ENCODE measurements around the gene SGSM2. TPM values are rescaled to one million over a fixed set of nuclear protein-coding genes. Genes with fewer than 3 reads are reported as not detected.

The SGSM2 gene
- total RNA-seq, 1 donor from 2014 or later: 55.4 TPM

DNA sequence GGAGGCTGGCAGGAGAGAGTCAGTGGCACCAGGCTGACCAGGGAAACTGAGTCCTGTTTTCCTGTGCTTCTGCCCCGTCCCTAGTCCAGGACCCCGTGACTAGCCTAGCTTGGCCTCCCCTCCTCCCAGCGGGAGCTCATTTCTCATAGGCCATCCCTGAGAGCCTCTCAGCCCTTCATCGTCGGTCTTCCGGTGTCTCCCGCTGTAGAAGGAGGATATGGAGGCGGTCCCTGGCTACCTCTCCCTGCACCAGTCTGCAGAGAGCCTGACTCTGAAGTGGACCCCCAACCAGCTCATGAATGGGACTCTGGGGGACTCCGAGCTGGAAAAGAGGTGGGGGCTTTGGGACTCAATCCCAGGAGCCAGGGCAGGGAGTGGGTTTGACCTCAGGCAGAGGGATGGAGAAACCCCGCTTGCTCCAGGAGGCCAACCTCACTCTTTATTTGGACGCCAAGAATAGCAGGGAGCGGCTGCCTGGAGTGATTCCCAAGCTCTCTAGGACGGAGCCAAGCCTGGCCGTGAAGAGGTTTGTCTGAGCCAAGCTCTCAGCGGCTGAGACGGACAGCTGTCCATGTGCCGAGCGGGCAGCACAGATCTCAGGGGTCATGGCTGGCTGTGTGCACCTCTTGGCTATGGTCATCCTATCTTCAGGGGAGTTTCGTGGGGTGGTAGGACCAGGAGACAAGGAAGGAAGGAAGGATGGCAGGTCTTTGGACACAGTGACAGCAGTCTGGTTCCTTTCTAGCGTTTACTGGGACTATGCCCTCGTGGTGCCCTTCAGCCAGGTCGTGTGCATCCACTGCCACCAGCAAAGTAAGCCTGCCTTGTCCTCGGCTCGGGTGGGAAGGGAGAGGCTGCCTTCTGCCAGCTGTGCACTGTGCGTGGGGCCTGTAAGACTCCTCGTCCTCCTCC lies 26.8 kb downstream of the SGSM2 start:
- H3K36me3 ChIP-seq: peaks cover 50% of the 10 kb centered on the region
- DNase-seq (no peak), ATAC-seq (peak in 1 of 2 donors; percentile 10)
- no peak overlapping the region for H3K4me3 ChIP-seq
- H3K4me1 ChIP-seq: peaks cover 7% of the 10 kb centered on the region
- no peaks in the 10 kb centered on the region for H3K9me3 ChIP-seq
- H3K27ac ChIP-seq: no peak overlapping the region
- intact Hi-C loops (cut with DNase I): no loop called here
- TF ChIP-seq, protein P1, sequence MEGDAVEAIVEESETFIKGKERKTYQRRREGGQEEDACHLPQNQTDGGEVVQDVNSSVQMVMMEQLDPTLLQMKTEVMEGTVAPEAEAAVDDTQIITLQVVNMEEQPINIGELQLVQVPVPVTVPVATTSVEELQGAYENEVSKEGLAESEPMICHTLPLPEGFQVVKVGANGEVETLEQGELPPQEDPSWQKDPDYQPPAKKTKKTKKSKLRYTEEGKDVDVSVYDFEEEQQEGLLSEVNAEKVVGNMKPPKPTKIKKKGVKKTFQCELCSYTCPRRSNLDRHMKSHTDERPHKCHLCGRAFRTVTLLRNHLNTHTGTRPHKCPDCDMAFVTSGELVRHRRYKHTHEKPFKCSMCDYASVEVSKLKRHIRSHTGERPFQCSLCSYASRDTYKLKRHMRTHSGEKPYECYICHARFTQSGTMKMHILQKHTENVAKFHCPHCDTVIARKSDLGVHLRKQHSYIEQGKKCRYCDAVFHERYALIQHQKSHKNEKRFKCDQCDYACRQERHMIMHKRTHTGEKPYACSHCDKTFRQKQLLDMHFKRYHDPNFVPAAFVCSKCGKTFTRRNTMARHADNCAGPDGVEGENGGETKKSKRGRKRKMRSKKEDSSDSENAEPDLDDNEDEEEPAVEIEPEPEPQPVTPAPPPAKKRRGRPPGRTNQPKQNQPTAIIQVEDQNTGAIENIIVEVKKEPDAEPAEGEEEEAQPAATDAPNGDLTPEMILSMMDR (IDR thresholded peaks at IDR 0.05): no peak
- no peaks in the 10 kb centered on the region for H3K27me3 ChIP-seq (ENCODE audit: low read depth)

- ATAC-seq: no peak
- Histone ChIP-seq H3K9me3 (no peaks in the 10 kb centered on the region), H3K36me3 (peaks cover 50% of the 10 kb centered on the region), H3K27ac (no peak overlapping the region), H3K4me3 (no peak overlapping the region), H3K4me1 (peaks cover 7% of the 10 kb centered on the region), H3K27me3 (ENCODE audit: low read depth) (no peaks in the 10 kb centered on the region)
- TF ChIP-seq, protein P1 (IDR thresholded peaks at IDR 0.05): no peak
- intact Hi-C loops (cut with DNase I): no loop called here
- no peak for DNase-seq
Measured at GRCh38 chr17:2364763-2365116, 27.4 kb downstream of the SGSM2 start.

DNA sequence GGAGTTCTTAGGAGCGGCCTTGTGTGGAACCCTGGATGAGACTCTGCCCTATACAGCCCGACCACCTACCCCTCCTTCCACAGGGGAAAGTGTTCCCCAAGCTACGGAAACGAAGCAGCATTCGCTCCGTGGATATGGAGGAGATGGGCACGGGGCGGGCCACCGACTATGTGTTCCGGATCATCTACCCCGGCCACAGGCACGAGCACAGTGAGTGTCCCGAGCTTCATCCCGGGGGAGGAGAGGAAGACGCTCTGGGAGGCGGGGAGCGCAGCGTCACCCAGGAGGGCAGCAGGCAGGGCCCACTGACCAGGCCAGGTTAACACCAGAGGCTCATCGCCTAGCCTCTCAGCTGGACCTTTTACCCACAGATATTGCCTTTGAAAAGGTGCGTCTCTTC lies 27.8 kb downstream of the SGSM2 start:
- Histone ChIP-seq H3K27me3 (ENCODE audit: low read depth) (no peaks in the 10 kb centered on the region), H3K27ac (no peak overlapping the region), H3K9me3 (no peaks in the 10 kb centered on the region), H3K36me3 (peaks cover 51% of the 10 kb centered on the region), H3K4me3 (no peak overlapping the region), H3K4me1 (peaks cover 7% of the 10 kb centered on the region)
- DNase-seq (no peak), ATAC-seq (no peak)
- TF ChIP-seq, protein P1 (IDR thresholded peaks at IDR 0.05): no peak
- intact Hi-C loops (cut with DNase I): no loop called here

DNA sequence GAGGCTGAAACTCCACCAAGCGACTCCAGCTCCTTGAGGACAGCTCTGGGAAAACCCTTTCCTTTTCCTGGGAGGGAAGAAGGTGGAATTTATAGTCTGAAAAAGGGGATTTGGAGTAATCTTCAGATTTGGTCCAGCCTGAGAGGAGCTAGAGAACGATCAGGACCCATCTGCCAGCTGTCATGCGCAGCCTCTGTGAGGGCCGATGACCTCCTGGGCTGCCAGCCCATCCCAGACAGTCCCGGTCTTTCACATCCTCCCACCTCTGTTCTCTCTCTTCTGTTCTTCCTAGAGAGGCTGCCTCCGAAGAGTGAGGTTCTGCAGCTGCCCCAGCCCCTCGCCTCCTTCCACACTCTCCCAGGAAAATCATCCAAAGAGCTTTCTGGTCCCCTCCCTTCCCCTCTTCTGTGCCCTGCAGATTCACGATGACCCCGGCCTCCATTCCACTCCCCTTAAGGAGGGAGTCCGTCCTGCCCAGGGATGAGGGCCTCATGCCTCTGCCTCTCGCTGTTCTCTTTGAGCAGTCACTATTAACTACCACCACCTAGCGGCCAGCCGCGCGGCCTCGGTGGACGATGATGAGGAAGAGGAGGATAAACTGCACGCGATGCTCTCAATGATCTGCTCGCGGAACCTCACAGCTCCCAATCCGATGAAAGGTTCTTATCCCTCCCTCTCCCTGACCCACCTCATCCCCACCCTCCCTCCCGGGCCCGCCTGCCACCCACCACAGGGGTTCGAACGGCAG lies 29.6 kb downstream of the SGSM2 start:
- DNase-seq (no peak), ATAC-seq (no peak)
- Histone ChIP-seq H3K4me1 (peaks cover 7% of the 10 kb centered on the region), H3K4me3 (no peak overlapping the region), H3K27ac (no peak overlapping the region), H3K27me3 (ENCODE audit: low read depth) (no peaks in the 10 kb centered on the region), H3K36me3 (peaks cover 63% of the 10 kb centered on the region), H3K9me3 (no peaks in the 10 kb centered on the region)
- TF ChIP-seq, protein P1 (IDR thresholded peaks at IDR 0.05): no peak
- intact Hi-C loops (cut with DNase I): no loop called here

- no peak overlapping the region for H3K4me3 ChIP-seq
- DNase-seq: no peak
- H3K36me3 ChIP-seq: peaks cover 68% of the 10 kb centered on the region
- intact Hi-C loops (cut with DNase I): no loop called here
- no peak overlapping the region for H3K27ac ChIP-seq
- H3K27me3 ChIP-seq (ENCODE audit: low read depth): no peaks in the 10 kb centered on the region
- H3K4me1 ChIP-seq: peaks cover 7% of the 10 kb centered on the region
- ATAC-seq: no peak
- TF ChIP-seq, protein P1 (IDR thresholded peaks at IDR 0.05): no peak
- no peaks in the 10 kb centered on the region for H3K9me3 ChIP-seq
Measured at GRCh38 chr17:2368359-2368758, 31.1 kb downstream of the SGSM2 start.

Data from lower lobe of right lung (tissue), 2 donors.